GM13976 (cell line): ENCODE measurements around the gene MYRIP.

Source experiments
- DNase-seq: peaks from one replicate; pipeline ENCODE4 v3.0.0; 2012; ENCODE audit warnings: low spot score
- in situ Hi-C: fragments of 300-500 bp; cut with MboI; formaldehyde crosslinking; loops from one replicate; pipeline ENCODE4 v1.12.0; 2022; ENCODE audit warnings: low sequenced_read_pairs, mixed read lengths, inconsistent platforms; ENCODE audit not compliant: unreplicated experiment
- TF ChIP-seq, protein P1 (sequence below): IDR thresholded peaks from 2 replicates; pipeline ENCODE4 v1.5.1; 2012; ENCODE audit warnings: borderline replicate concordance, mild to moderate bottlenecking; ENCODE audit not compliant: insufficient read depth; ENCODE audit errors: extremely low read depth, missing control alignments, control extremely low read depth

Gene MYRIP

DNA sequence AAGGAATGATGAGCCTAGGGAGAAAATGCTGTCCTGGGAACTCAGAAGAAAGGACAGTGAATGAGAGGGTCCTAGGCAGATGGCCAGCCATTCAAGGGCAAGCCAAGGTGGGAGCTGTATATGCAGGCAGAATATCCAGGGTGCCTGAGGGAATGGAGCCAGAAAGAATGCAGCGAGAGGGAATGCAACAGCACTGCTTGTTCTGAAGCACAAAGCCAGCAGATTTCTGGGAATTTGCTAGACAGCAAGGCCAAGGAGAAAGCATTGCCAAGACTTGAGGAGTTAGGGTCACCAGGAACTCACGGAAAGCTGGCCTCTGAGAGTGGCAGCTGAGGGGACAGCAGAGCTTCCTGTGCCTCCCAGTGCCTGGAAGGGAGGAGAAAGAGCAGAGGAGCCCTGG is 200.6 kb downstream of the MYRIP start:
- DNase-seq: no peak
- in situ Hi-C loops: no loop called here
- TF ChIP-seq, protein P1, sequence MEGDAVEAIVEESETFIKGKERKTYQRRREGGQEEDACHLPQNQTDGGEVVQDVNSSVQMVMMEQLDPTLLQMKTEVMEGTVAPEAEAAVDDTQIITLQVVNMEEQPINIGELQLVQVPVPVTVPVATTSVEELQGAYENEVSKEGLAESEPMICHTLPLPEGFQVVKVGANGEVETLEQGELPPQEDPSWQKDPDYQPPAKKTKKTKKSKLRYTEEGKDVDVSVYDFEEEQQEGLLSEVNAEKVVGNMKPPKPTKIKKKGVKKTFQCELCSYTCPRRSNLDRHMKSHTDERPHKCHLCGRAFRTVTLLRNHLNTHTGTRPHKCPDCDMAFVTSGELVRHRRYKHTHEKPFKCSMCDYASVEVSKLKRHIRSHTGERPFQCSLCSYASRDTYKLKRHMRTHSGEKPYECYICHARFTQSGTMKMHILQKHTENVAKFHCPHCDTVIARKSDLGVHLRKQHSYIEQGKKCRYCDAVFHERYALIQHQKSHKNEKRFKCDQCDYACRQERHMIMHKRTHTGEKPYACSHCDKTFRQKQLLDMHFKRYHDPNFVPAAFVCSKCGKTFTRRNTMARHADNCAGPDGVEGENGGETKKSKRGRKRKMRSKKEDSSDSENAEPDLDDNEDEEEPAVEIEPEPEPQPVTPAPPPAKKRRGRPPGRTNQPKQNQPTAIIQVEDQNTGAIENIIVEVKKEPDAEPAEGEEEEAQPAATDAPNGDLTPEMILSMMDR: no peak

DNA sequence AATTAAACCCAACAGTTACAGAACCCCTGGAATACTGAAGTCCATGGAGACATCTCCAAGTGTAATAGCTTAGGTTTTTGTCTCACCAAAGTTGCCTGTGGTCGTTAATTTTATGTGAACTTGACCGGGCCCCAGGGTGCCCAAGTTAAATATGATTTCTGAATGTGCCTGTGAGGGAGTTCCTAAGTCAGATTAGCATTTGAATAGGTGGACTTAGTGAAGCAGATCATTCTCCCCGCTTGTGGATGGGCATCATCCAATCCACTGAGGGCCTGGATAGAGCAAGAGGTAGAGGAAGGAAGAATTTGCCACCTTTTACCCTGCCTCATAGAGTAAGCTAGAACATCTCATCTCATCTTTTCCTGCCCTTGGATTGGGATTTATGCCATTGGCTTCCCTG is 203.0 kb downstream of the MYRIP start:
- in situ Hi-C loops: no loop called here
- TF ChIP-seq, protein P1: no peak
- DNase-seq: no peak

DNA sequence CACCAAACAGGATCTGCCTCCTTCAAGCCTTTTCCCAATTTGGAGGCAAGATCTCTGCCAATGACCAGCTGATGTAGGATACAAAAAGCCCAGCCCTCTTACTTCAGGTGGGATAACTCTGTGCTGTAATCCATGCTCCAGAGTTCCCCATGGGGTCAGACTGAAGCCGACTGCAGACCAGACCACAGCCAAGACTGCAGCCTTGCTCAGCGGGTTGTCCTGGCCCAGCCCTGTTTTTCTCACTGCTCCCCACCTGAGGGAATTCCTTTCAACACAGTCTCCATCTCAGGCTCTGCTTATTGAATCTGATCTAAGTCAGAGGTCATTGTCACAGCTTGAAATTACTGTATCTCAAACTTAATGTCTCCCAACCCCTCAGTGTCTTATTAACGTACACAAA is 207.0 kb downstream of the MYRIP start:
- TF ChIP-seq, protein P1: no peak
- in situ Hi-C loops: no loop called here
- DNase-seq: no peak

DNA sequence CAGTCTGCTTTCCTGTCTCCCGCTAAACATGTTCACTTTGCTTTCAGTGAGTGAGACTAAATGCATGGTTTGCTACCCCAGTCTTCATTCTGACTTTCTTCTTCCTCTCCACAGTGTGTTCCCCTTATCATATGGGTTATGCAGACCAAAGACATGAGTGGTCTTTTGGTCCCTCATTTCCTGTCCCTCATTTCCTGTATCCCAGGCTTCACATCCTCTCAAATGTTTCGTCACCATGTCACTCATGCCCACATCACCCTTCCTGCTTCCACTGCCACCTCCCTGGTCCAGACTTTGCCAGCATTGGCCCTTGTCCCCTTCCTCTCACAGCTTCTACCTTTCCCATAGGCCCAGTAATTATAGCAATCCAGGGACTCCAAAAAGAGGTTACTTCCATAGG is 209.0 kb downstream of the MYRIP start:
- no peak for DNase-seq
- TF ChIP-seq, protein P1: no peak
- in situ Hi-C loops: no loop called here

DNA sequence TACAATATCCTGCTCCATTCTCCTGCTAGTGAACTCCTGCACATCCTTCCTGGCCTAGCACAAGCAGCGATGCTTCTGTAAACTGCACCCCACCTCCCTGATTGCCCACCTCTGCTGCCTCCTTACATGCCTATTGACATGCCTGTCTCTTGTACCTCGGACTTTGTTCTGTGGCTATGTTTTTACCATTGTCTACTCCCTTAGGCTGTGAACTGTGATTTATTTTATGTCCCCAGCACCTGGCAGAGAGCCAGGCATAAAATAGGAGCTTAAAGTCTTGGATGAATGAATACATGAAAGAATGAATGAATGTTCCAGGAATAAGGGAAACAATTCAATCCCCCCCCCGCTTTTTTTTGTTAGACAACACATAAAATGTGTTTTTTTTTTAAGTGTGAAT is 210.0 kb downstream of the MYRIP start:
- no peak for DNase-seq
- in situ Hi-C loops: no loop called here
- TF ChIP-seq, protein P1: no peak

DNA sequence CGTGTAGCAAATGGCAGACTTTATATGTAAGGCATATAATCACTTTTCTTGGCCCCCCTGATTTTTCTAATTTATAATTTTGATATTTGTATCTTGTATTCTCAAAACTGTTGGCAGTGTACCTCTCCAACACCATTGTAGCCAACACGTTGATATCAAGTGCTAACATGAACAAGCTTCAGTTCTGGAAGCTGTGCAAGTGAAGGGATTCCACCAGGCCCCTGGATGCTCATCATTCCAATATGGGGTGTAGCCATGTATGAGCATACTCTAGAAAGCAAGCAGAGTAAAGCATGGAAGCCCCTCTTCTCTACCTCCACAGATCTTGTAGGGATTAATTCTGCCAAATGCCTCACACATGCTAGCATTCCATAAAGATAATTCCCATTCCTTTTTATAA is 211.3 kb downstream of the MYRIP start:
- DNase-seq: no peak
- in situ Hi-C loops: no loop called here
- TF ChIP-seq, protein P1: no peak

DNA sequence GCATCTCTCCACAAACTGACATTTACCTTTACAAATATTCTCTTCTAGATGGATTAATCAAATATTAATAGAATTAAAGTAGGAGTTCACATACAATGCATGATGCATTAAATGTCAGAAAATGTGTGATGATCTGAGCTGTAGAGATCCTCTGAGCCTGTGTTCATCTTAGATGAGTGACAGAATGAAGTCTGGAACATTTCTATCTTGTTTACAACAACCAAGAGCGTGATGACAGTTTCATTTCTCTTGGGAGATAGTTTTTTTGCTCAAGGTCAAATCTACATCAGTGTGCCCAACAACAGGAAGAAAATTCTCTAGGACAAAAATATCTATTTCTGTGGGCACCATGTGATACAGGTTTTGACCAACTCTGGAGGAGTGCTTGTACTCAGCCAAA is 211.9 kb downstream of the MYRIP start:
- in situ Hi-C loops: no loop called here
- TF ChIP-seq, protein P1: no peak
- no peak for DNase-seq
